IMR-90 (cell line): ENCODE measurements around the gene SLC29A3. TPM values are rescaled to one million over a fixed set of nuclear protein-coding genes. Genes with fewer than 3 reads are reported as not detected.

ENCODE experiments used
- ATAC-seq: fragments of 200-7000 bp; cut with Tn5 transposase; 2 replicates; pipeline ENCODE4 v1.9.1; 2020; ENCODE audit warnings: low read depth, mild to moderate bottlenecking, moderate library complexity
- BruUV-seq: library from RNA; stranded (reverse); fragments of 400-500 nt; replicated peaks from 2 replicates; lab custom pipeline; 2021; lab: Mats Ljungman, UMichigan
- CTCF ChIA-PET: fragments of 300-600 bp; formaldehyde crosslinking; extraction: SDS; loops from one replicate; lab custom pipeline; 2021; ENCODE audit warnings: antibody characterized with exemption; lab: Yijun Ruan, JAX
- POLR2A ChIA-PET: fragments of 300-600 bp; sonication (Branson Sonifier 250); formaldehyde crosslinking; loops from one replicate; lab custom pipeline; 2022; ENCODE audit warnings: antibody characterized with exemption; ENCODE audit not compliant: unreplicated experiment; lab: Charles Lee
- DNase-seq: peaks from one replicate; pipeline ENCODE4 v3.0.0; 2013
- H2AFZ ChIP-seq: replicated peaks from 2 replicates; pipeline ENCODE3; 2013; ENCODE audit warnings: low read length, mild to moderate bottlenecking; ENCODE audit not compliant: poor library complexity
- H2AK5ac ChIP-seq: 2 replicates; pipeline ENCODE4 v1.6.1; 2013; ENCODE audit warnings: low read depth, low read length, inconsistent platforms
- H2AK9ac ChIP-seq: replicated peaks from 2 replicates; pipeline ENCODE3; 2013; ENCODE audit warnings: mild to moderate bottlenecking, low read depth, low read length, moderate library complexity; ENCODE audit not compliant: poor library complexity
- H2BK120ac ChIP-seq: 2 replicates; pipeline ENCODE4 v1.6.1; 2013; ENCODE audit warnings: low read depth, low read length, inconsistent platforms
- H2BK15ac ChIP-seq: 3 replicates; pipeline ENCODE4 v1.6.1; 2013; ENCODE audit warnings: low read depth, low read length, inconsistent platforms
- H2BK20ac ChIP-seq: 2 replicates; pipeline ENCODE4 v1.6.1; 2013; ENCODE audit warnings: low read depth, mild to moderate bottlenecking, inconsistent platforms, low read length, moderate library complexity
- H2BK5ac ChIP-seq: 2 replicates; pipeline ENCODE4 v1.6.1; 2013; ENCODE audit warnings: mild to moderate bottlenecking, low read depth, low read length, inconsistent platforms; ENCODE audit not compliant: poor library complexity, severe bottlenecking
- H3K14ac ChIP-seq: replicated peaks from 2 replicates; pipeline ENCODE4 v1.6.1; 2013; ENCODE audit warnings: low read depth, low read length, inconsistent platforms
- H3K18ac ChIP-seq: 2 replicates; pipeline ENCODE4 v1.6.1; 2013; ENCODE audit warnings: low read depth, low read length, control low read depth
- H3K23ac ChIP-seq: 2 replicates; pipeline ENCODE4 v1.6.1; 2013; ENCODE audit warnings: low read depth, low read length, inconsistent platforms
- H3K27ac ChIP-seq: 2 replicates; pipeline ENCODE4 v1.5.1; 2013; ENCODE audit warnings: mild to moderate bottlenecking, control low read depth, low read length; ENCODE audit not compliant: insufficient read depth
- H3K27me3 ChIP-seq: 2 replicates; pipeline ENCODE4 v1.6.1; 2013; ENCODE audit warnings: low read length; ENCODE audit not compliant: control insufficient read depth, insufficient read depth
- H3K36me3 ChIP-seq: 2 replicates; pipeline ENCODE4 v1.6.1; 2013; ENCODE audit warnings: low read length, mixed read lengths; ENCODE audit not compliant: control insufficient read depth, insufficient read depth
- H3K4ac ChIP-seq: 2 replicates; pipeline ENCODE4 v1.6.1; 2013; ENCODE audit warnings: low read depth, low read length, inconsistent platforms
- H3K4me1 ChIP-seq: 2 replicates; pipeline ENCODE4 v1.6.1; 2013; ENCODE audit warnings: low read length, mixed read lengths; ENCODE audit not compliant: control insufficient read depth, insufficient read depth
- H3K4me2 ChIP-seq: 2 replicates; pipeline ENCODE4 v1.6.1; 2013; ENCODE audit warnings: low read depth, mild to moderate bottlenecking, control low read depth, low read length, moderate library complexity
- H3K4me3 ChIP-seq: 2 replicates; pipeline ENCODE4 v1.5.1; 2013; ENCODE audit warnings: low read depth, mild to moderate bottlenecking, control low read depth, low read length, moderate library complexity; ENCODE audit not compliant: insufficient read depth
- H3K56ac ChIP-seq: 2 replicates; pipeline ENCODE4 v1.6.1; 2013; ENCODE audit warnings: low read length, inconsistent platforms; ENCODE audit not compliant: insufficient read depth; ENCODE audit errors: extremely low read depth
- H3K79me1 ChIP-seq, 2 experiments: 2 replicates each; pipeline ENCODE4 v1.6.1; 2013; ENCODE audit warnings: low read length in 2 of 2, inconsistent platforms in 1 of 2, low read depth in 1 of 2
- H3K9ac ChIP-seq: 2 replicates; pipeline ENCODE4 v1.6.1; 2013; ENCODE audit warnings: low read depth, low read length, control low read depth
- H3K9me1 ChIP-seq: 2 replicates; pipeline ENCODE4 v1.6.1; 2013; ENCODE audit warnings: low read length, inconsistent platforms; ENCODE audit not compliant: insufficient read depth
- H3K9me3 ChIP-seq: 2 replicates; pipeline ENCODE4 v1.6.1; 2013; ENCODE audit warnings: low read length; ENCODE audit not compliant: control insufficient read depth, insufficient read depth
- H4K20me1 ChIP-seq: 2 replicates; pipeline ENCODE4 v1.6.1; 2013; ENCODE audit warnings: low read length, inconsistent platforms; ENCODE audit not compliant: insufficient read depth
- H4K5ac ChIP-seq: 2 replicates; pipeline ENCODE4 v1.6.1; 2013; ENCODE audit warnings: mild to moderate bottlenecking, low read depth, low read length, control low read depth
- H4K8ac ChIP-seq, 2 experiments: 2 replicates each; pipeline ENCODE4 v1.6.1; 2013; ENCODE audit warnings: low read depth in 2 of 2, low read length in 2 of 2, control low read depth in 1 of 2, inconsistent platforms in 1 of 2
- H4K91ac ChIP-seq: 2 replicates; pipeline ENCODE4 v1.6.1; 2013; ENCODE audit warnings: low read depth, low read length, inconsistent platforms; ENCODE audit not compliant: insufficient read depth
- BHLHE40 ChIP-seq: fragments of 150-350 bp; IDR thresholded peaks from 2 replicates; pipeline ENCODE4 v1.6.1; 2016; ENCODE audit warnings: mild to moderate bottlenecking, low read depth, low read length
- CTCF ChIP-seq: conservative IDR thresholded peaks from 2 replicates; pipeline ENCODE4 v1.5.1; 2012; ENCODE audit warnings: mild to moderate bottlenecking, low read depth, low read length, improper control_type of control experiment
- ELK1 ChIP-seq: fragments of 150-350 bp; IDR thresholded peaks from 2 replicates; pipeline ENCODE4 v1.6.1; 2016; ENCODE audit warnings: low read depth, mild to moderate bottlenecking, low read length, moderate library complexity, borderline replicate concordance
- MAFK ChIP-seq: IDR thresholded peaks from 2 replicates; pipeline ENCODE4 v1.6.1; 2012; ENCODE audit warnings: low read depth, low read length, improper control_type of control experiment
- MAZ ChIP-seq: IDR thresholded peaks from 2 replicates; pipeline ENCODE4 v1.6.1; 2012; ENCODE audit warnings: low read depth, mild to moderate bottlenecking, low read length, improper control_type of control experiment, moderate library complexity, borderline replicate concordance
- RAD21 ChIP-seq: IDR thresholded peaks from 2 replicates; pipeline ENCODE4 v1.6.1; 2012; ENCODE audit warnings: low read length, improper control_type of control experiment
- WGBS, 2 experiments: methylation state at CpG; one replicate each; pipeline versions ENCODE4 v1.1.5 to v1.1.7; 2013; ENCODE audit warnings: missing lambda C conversion rate in 2 of 2; ENCODE audit not compliant: insufficient read length in 1 of 2; ENCODE audit errors: extremely low coverage in 2 of 2; 5-methylcytosine and 5-hydroxymethylcytosine counted together
- dilution Hi-C: fragments of 300-500 bp; cut with HindIII; formaldehyde crosslinking; loops from one replicate; pipeline ENCODE4 v1.14.3; 2018; ENCODE audit warnings: low sequenced_read_pairs; ENCODE audit not compliant: unreplicated experiment
- in situ Hi-C: fragments of 300-500 bp; cut with MboI; formaldehyde crosslinking; loops from 3 replicates; pipeline ENCODE4 v1.14.3; 2019; ENCODE audit warnings: low sequenced_read_pairs, inconsistent platforms, mixed read lengths
- intact Hi-C: fragments of 100-400 bp; cut with micrococcal nuclease; formaldehyde crosslinking; loops from 2 replicates; pipeline ENCODE4 v1.10.0; 2022
- polyA plus RNA-seq, 3 experiments: library from polyadenylated mRNA; depleted of rRNA; stranded (reverse); fragments of >200 nt; gene quantifications; 2 replicates each; pipeline ENCODE4 v1.2.3, GENCODE V29; 2012; ENCODE audit warnings: low replicate concordance in 1 of 3
- total RNA-seq: library from RNA; depleted of rRNA; stranded (reverse); fragments of >200 nt; gene quantifications from 2 replicates; pipeline ENCODE4 v1.2.3, GENCODE V29; 2012

SLC29A3 gene
- total and polyA plus RNA-seq, 2 of the 4 experiments (the other 2 are of a cell fraction), result 0.72 to 3.0 TPM

- Histone ChIP-seq H3K9me3 (no peaks in the 10 kb centered on the region), H4K20me1 (no peaks in the 10 kb centered on the region), H3K4me2 (no peak overlapping the region), H3K36me3 (no peaks in the 10 kb centered on the region), H3K79me1 (no peaks in the 10 kb centered on the region), H2BK5ac (no peak overlapping the region), H2AK9ac (no peak overlapping the region), H3K9ac (no peak overlapping the region), H4K5ac (no peak overlapping the region), H3K14ac (no peak overlapping the region), H4K8ac (no peak overlapping the region), H3K56ac (no peak overlapping the region), H3K9me1 (no peaks in the 10 kb centered on the region), H3K4ac (no peak overlapping the region), H3K18ac (no peak overlapping the region), H2AFZ (no peak overlapping the region), H2BK15ac (no peak overlapping the region), H2AK5ac (no peak overlapping the region), H2BK120ac (no peak overlapping the region), H3K23ac (no peak overlapping the region), H4K91ac (no peak overlapping the region), H2BK20ac (no peak overlapping the region), H3K27ac (no peak overlapping the region), H3K4me3 (no peak overlapping the region), H3K27me3 (peaks cover 86% of the 10 kb centered on the region), H3K4me1 (no peaks in the 10 kb centered on the region; the same call in 1 of the 2 replicates)
- 70% methylated on average over 4 of the region's 8 CpGs; no CpG with 5 or more reads in 1 of the 2 experiments for WGBS, 2 experiments
- dilution Hi-C loops, result no loop called here
- no TSS peak for BruUV-seq
- no peak for DNase-seq
- TF ChIP-seq CTCF, result no peak
- no peak for TF ChIP-seq ELK1
- TF ChIP-seq RAD21, result no peak
- TF ChIP-seq MAZ, result no peak
- no peak for TF ChIP-seq BHLHE40
- no peak for TF ChIP-seq MAFK
- ChIA-PET POLR2A (no interaction called here), CTCF (no interaction called here)
- in situ Hi-C loops, result no loop called here
- no peak for ATAC-seq
- intact Hi-C loops, result no loop called here
Observed at GRCh38 chr10:71393841-71394475, 74.9 kb downstream of the SLC29A3 start.
